Measurements from ENCODE around the gene TNRC6B.

GRCh38 chr22:40366068-40366467, 188.3 kb downstream of the TNRC6B start:
- TF ChIP-seq CTCF (IDR thresholded peaks at IDR 0.05; ENCODE audit: low read length) (no peak), EZH2 (IDR thresholded peaks at IDR 0.05; ENCODE audit: borderline replicate concordance, low read length) (no peak)

All from OCI-LY1 (cell line).